ENCODE results near the gene SLU7.

The SLU7 gene

GRCh38 chr5:160418561-160419457 lies at the start of gene SLU7:
Gene SLU7 (minus strand): TSS chr5:160419081. CDS start chr5:160415294, 3,787 bp downstream.
- peak; percentile 91 for DNase-seq

GRCh38 chr5:160468363-160468975 lies 49.6 kb upstream of the SLU7 start:
- no peak for DNase-seq

GRCh38 chr5:160467555-160468362 lies 48.9 kb upstream of the SLU7 start:
- DNase-seq, result no peak

GRCh38 chr5:160466889-160467554 lies 48.1 kb upstream of the SLU7 start:
- DNase-seq, result no peak

- DNase-seq, result no peak
These were observed 47.2 kb upstream of the SLU7 start for GRCh38 chr5:160466116-160466515.

GRCh38 chr5:160464466-160464797 lies 45.6 kb upstream of the SLU7 start:
- DNase-seq, result no peak

- DNase-seq, result peak; percentile 47
These were observed 45.0 kb upstream of the SLU7 start for GRCh38 chr5:160463740-160464465.

- DNase-seq, result no peak
These were observed 44.3 kb upstream of the SLU7 start for GRCh38 chr5:160463227-160463626.

- DNase-seq, result no peak
These were observed 43.3 kb upstream of the SLU7 start for GRCh38 chr5:160462167-160462566.

- no peak for DNase-seq
These were observed 42.5 kb upstream of the SLU7 start for GRCh38 chr5:160461378-160461777.

GRCh38 chr5:160460377-160461049 lies 41.6 kb upstream of the SLU7 start:
- DNase-seq, result peak; percentile 8

- DNase-seq, result no peak
These were observed 40.2 kb upstream of the SLU7 start for GRCh38 chr5:160458806-160459800.

GRCh38 chr5:160457252-160457651 lies 38.4 kb upstream of the SLU7 start:
- no peak for DNase-seq

GRCh38 chr5:160456480-160457177 lies 37.7 kb upstream of the SLU7 start:
- no peak for DNase-seq

GRCh38 chr5:160455600-160455999 lies 36.7 kb upstream of the SLU7 start:
- DNase-seq, result no peak

- DNase-seq, result no peak
These were observed 34.9 kb upstream of the SLU7 start for GRCh38 chr5:160453751-160454150.

GRCh38 chr5:160452795-160453194 lies 33.9 kb upstream of the SLU7 start:
- no peak for DNase-seq

GRCh38 chr5:160452036-160452435 lies 33.2 kb upstream of the SLU7 start:
- no peak for DNase-seq

- no peak for DNase-seq
These were observed 32.4 kb upstream of the SLU7 start for GRCh38 chr5:160451281-160451680.

Measured in DMS 273 treated with DMSO at 0.1 percent for 48 hours (cell line).